ENCODE results near the gene ITPR3. TPM values are rescaled to one million over a fixed set of nuclear protein-coding genes. Genes with fewer than 3 reads are reported as not detected.
A peak's percentile ranks its signal among the peaks of the same experiment; 100 is the strongest.

Gene ITPR3
- total and polyA plus RNA-seq, 4 donors = 0.49 to 2.8 (median 0.71) TPM

- TF ChIP-seq FOXA2 (IDR thresholded peaks at IDR 0.05) (no peak), EGR1 (IDR thresholded peaks at IDR 0.05; ENCODE audit: low read depth in 2 of 2) (no peak), FOXA1 (IDR thresholded peaks at IDR 0.05) (no peak), RAD21 (IDR thresholded peaks at IDR 0.05) (no peak), JUND (IDR thresholded peaks at IDR 0.05) (no peak), RXRA (IDR thresholded peaks at IDR 0.05) (no peak), HNF4A (conservative IDR thresholded peaks at IDR 0.05) (no peak)
Observed at GRCh38 chr6:33738879-33739278, 117.8 kb downstream of the ITPR3 start (continued).

DNA sequence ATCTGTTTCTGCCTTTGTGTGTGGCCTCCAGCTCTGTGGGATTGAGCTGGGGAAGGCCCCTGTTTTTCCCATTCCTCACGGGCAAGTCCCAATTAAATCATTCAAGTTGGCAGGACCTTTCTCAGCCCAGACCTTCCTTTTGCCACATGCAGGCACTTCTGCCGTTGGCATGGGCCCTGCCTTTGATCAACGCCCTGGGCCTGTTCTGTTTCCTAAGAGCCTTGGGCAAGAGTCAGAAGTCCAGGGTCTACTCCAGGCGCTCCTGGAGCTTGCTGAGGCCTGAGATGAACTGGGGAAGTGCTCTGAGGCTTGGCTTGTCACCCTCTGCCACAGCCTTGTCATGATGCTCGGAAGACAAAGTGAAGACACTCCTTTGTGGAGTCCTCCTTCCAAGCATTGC lies 118.4 kb downstream of the ITPR3 start:
- no peak for DNase-seq (ENCODE audit: low spot score)
- no peaks in the 10 kb centered on the region for H3K27me3 ChIP-seq (ENCODE audit: control insufficient read depth in 4 of 4, insufficient read depth in 4 of 4, low read length in 3 of 4)
- TF ChIP-seq RXRA (IDR thresholded peaks at IDR 0.05) = peak; percentile 42 to 58
- TF ChIP-seq HNF4A (conservative IDR thresholded peaks at IDR 0.05) = peak; percentile 63 to 78
- TF ChIP-seq HNF4G (IDR thresholded peaks at IDR 0.05) = peak; percentile 57
- TF ChIP-seq SP1 (IDR thresholded peaks at IDR 0.05) = peak; percentile 32
- TF ChIP-seq JUND (IDR thresholded peaks at IDR 0.05) = no peak
- H3K4me3 ChIP-seq (ENCODE audit: low read depth in 1 of 3, low read length in 3 of 3) = no peak overlapping the region
- peaks cover 12 to 48% (median 34%) of the 10 kb centered on the region in 4 donors for H3K4me1 ChIP-seq (ENCODE audit: control insufficient read depth in 4 of 4, insufficient read depth in 4 of 4, low read length in 3 of 4)
- no peaks in the 10 kb centered on the region for H3K36me3 ChIP-seq (ENCODE audit: control insufficient read depth in 4 of 4, insufficient read depth in 3 of 4, low read depth in 1 of 4, low read length in 3 of 4)
- 42% methylated on average over 5 of the region's 5 CpGs for WGBS
- peak overlapping the region; percentile 87 to 93 for H3K27ac ChIP-seq (ENCODE audit: low read depth in 1 of 2, low read length in 2 of 2)
- no peak overlapping the region for H3K9ac ChIP-seq (ENCODE audit: low read depth in 1 of 2, low read length in 2 of 2)
- no peaks in the 10 kb centered on the region for H3K9me3 ChIP-seq (ENCODE audit: control insufficient read depth in 4 of 4, low read length in 3 of 4)

GRCh38 chr6:33740204-33740608 lies 119.1 kb downstream of the ITPR3 start:
- H3K9ac ChIP-seq (ENCODE audit: low read depth in 1 of 2, low read length in 2 of 2) = no peak overlapping the region
- no peak overlapping the region for H3K4me3 ChIP-seq (ENCODE audit: low read depth in 1 of 3, low read length in 3 of 3)
- DNase-seq (ENCODE audit: low spot score) = peak; percentile 53
- 29% methylated on average over 6 of the region's 6 CpGs for WGBS
- no peaks in the 10 kb centered on the region for H3K9me3 ChIP-seq (ENCODE audit: control insufficient read depth in 4 of 4, low read length in 3 of 4)
- H3K27me3 ChIP-seq (ENCODE audit: control insufficient read depth in 4 of 4, insufficient read depth in 4 of 4, low read length in 3 of 4) = no peaks in the 10 kb centered on the region
- H3K4me1 ChIP-seq (ENCODE audit: control insufficient read depth in 4 of 4, insufficient read depth in 4 of 4, low read length in 3 of 4) = peaks cover 13 to 53% (median 39%) of the 10 kb centered on the region in 4 donors
- peak overlapping the region; percentile 87 to 93 for H3K27ac ChIP-seq (ENCODE audit: low read depth in 1 of 2, low read length in 2 of 2)
- no peaks in the 10 kb centered on the region for H3K36me3 ChIP-seq (ENCODE audit: control insufficient read depth in 4 of 4, insufficient read depth in 3 of 4, low read depth in 1 of 4, low read length in 3 of 4)
- no peak for TF ChIP-seq TAF1 (conservative IDR thresholded peaks at IDR 0.05)
- peak; percentile 71 for TF ChIP-seq YY1 (IDR thresholded peaks at IDR 0.05)
- TF ChIP-seq CTCF (IDR thresholded peaks at IDR 0.05; ENCODE audit: low read depth, low read length, missing input control) = no peak
- TF ChIP-seq JUND (IDR thresholded peaks at IDR 0.05) = peak; percentile 74 to 76
- TF ChIP-seq, protein P1, sequence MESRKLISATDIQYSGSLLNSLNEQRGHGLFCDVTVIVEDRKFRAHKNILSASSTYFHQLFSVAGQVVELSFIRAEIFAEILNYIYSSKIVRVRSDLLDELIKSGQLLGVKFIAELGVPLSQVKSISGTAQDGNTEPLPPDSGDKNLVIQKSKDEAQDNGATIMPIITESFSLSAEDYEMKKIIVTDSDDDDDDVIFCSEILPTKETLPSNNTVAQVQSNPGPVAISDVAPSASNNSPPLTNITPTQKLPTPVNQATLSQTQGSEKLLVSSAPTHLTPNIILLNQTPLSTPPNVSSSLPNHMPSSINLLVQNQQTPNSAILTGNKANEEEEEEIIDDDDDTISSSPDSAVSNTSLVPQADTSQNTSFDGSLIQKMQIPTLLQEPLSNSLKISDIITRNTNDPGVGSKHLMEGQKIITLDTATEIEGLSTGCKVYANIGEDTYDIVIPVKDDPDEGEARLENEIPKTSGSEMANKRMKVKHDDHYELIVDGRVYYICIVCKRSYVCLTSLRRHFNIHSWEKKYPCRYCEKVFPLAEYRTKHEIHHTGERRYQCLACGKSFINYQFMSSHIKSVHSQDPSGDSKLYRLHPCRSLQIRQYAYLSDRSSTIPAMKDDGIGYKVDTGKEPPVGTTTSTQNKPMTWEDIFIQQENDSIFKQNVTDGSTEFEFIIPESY (IDR thresholded peaks at IDR 0.05) = no peak
- TF ChIP-seq RAD21 (IDR thresholded peaks at IDR 0.05) = peak in 1 of 2 donors; percentile 43
- no peak for TF ChIP-seq FOXA1 (IDR thresholded peaks at IDR 0.05)
- TF ChIP-seq SP1 (IDR thresholded peaks at IDR 0.05) = peak; percentile 57
- TF ChIP-seq, protein P2, sequence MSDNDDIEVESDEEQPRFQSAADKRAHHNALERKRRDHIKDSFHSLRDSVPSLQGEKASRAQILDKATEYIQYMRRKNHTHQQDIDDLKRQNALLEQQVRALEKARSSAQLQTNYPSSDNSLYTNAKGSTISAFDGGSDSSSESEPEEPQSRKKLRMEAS (IDR thresholded peaks at IDR 0.05) = no peak
- peak; percentile 62 to 77 for TF ChIP-seq RXRA (IDR thresholded peaks at IDR 0.05)
- TF ChIP-seq NR2F2 (IDR thresholded peaks at IDR 0.05) = no peak
- peak; percentile 85 to 93 for TF ChIP-seq HNF4A (conservative IDR thresholded peaks at IDR 0.05)
- TF ChIP-seq HNF4G (IDR thresholded peaks at IDR 0.05) = peak; percentile 56
- TF ChIP-seq, protein P3, sequence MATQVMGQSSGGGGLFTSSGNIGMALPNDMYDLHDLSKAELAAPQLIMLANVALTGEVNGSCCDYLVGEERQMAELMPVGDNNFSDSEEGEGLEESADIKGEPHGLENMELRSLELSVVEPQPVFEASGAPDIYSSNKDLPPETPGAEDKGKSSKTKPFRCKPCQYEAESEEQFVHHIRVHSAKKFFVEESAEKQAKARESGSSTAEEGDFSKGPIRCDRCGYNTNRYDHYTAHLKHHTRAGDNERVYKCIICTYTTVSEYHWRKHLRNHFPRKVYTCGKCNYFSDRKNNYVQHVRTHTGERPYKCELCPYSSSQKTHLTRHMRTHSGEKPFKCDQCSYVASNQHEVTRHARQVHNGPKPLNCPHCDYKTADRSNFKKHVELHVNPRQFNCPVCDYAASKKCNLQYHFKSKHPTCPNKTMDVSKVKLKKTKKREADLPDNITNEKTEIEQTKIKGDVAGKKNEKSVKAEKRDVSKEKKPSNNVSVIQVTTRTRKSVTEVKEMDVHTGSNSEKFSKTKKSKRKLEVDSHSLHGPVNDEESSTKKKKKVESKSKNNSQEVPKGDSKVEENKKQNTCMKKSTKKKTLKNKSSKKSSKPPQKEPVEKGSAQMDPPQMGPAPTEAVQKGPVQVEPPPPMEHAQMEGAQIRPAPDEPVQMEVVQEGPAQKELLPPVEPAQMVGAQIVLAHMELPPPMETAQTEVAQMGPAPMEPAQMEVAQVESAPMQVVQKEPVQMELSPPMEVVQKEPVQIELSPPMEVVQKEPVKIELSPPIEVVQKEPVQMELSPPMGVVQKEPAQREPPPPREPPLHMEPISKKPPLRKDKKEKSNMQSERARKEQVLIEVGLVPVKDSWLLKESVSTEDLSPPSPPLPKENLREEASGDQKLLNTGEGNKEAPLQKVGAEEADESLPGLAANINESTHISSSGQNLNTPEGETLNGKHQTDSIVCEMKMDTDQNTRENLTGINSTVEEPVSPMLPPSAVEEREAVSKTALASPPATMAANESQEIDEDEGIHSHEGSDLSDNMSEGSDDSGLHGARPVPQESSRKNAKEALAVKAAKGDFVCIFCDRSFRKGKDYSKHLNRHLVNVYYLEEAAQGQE (IDR thresholded peaks at IDR 0.05) = peak; percentile 40
- peak; percentile 47 for TF ChIP-seq FOXA2 (IDR thresholded peaks at IDR 0.05)
- TF ChIP-seq GABPA (IDR thresholded peaks at IDR 0.05 in 1 of 2, conservative IDR thresholded peaks at IDR 0.05 in 1 of 2) = peak in 1 of 2 donors; percentile 61
- no peak for TF ChIP-seq EGR1 (IDR thresholded peaks at IDR 0.05; ENCODE audit: low read depth in 2 of 2)
- TF ChIP-seq, protein P4, sequence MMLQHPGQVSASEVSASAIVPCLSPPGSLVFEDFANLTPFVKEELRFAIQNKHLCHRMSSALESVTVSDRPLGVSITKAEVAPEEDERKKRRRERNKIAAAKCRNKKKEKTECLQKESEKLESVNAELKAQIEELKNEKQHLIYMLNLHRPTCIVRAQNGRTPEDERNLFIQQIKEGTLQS (IDR thresholded peaks at IDR 0.05) = peak; percentile 94
